Measurements from ENCODE around the gene STK33. TPM values are rescaled to one million over a fixed set of nuclear protein-coding genes. Genes with fewer than 3 reads are reported as not detected.

Gene STK33
- total RNA-seq, 2 donors from 2014 or later = 22.7 to 26.8 TPM

DNA sequence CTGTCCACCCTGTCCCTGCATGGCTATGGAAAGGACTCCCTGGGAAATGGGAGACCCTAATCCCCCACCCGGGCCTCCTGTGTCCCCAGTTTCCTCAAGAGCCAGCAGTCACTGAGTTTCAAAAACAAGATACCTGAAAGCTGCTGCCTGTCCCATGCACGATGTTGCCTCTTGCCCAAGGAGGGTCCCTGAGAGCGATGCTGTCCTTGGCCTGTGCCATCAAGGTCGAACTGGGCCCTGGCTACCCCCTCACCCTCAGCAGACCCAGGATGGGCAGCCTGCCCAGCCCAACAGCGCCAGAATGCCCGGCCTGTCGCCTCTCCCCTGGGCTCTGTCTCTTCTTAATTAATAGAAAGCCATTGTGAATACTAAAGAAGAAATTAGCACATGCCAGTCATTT is 225.8 kb downstream of the STK33 start:
- Mint-ChIP-seq H3K27ac (no peak overlapping the region), H3K27me3 (ENCODE audit: insufficient read depth) (peaks cover 2% of the 10 kb centered on the region), H3K4me3 (no peak overlapping the region), H3K36me3 (ENCODE audit: low read depth) (no peaks in the 10 kb centered on the region), H3K4me1 (no peaks in the 10 kb centered on the region), H3K9me3 (no peaks in the 10 kb centered on the region)
- no peaks in the 10 kb centered on the region for H3K4me1 ChIP-seq (ENCODE audit: control insufficient read depth, insufficient read depth, low read length)
- H3K9ac ChIP-seq (ENCODE audit: extremely low read depth, low read length, poor library complexity, severe bottlenecking) = no peak overlapping the region
- no peak overlapping the region for H3K27ac ChIP-seq (ENCODE audit: low read depth, low read length)
- no peak for DNase-seq
- H3K9me3 ChIP-seq (ENCODE audit: control insufficient read depth, low read length) = no peaks in the 10 kb centered on the region
- no peaks in the 10 kb centered on the region for H3K36me3 ChIP-seq (ENCODE audit: control insufficient read depth, insufficient read depth, low read length)
- TF ChIP-seq, protein P1, sequence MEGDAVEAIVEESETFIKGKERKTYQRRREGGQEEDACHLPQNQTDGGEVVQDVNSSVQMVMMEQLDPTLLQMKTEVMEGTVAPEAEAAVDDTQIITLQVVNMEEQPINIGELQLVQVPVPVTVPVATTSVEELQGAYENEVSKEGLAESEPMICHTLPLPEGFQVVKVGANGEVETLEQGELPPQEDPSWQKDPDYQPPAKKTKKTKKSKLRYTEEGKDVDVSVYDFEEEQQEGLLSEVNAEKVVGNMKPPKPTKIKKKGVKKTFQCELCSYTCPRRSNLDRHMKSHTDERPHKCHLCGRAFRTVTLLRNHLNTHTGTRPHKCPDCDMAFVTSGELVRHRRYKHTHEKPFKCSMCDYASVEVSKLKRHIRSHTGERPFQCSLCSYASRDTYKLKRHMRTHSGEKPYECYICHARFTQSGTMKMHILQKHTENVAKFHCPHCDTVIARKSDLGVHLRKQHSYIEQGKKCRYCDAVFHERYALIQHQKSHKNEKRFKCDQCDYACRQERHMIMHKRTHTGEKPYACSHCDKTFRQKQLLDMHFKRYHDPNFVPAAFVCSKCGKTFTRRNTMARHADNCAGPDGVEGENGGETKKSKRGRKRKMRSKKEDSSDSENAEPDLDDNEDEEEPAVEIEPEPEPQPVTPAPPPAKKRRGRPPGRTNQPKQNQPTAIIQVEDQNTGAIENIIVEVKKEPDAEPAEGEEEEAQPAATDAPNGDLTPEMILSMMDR (conservative IDR thresholded peaks at IDR 0.05) = no peak
- no peak overlapping the region for H3K4me3 ChIP-seq (ENCODE audit: low read length)
- H3K27me3 ChIP-seq (ENCODE audit: control insufficient read depth, insufficient read depth, low read length, poor library complexity, severe bottlenecking) = no peaks in the 10 kb centered on the region
- 80 to 93% methylated on average over 5 to 7 of the region's 7 CpGs for WGBS, 2 experiments (ENCODE audit: insufficient coverage in 1 of 2, insufficient read length in 1 of 2)

DNA sequence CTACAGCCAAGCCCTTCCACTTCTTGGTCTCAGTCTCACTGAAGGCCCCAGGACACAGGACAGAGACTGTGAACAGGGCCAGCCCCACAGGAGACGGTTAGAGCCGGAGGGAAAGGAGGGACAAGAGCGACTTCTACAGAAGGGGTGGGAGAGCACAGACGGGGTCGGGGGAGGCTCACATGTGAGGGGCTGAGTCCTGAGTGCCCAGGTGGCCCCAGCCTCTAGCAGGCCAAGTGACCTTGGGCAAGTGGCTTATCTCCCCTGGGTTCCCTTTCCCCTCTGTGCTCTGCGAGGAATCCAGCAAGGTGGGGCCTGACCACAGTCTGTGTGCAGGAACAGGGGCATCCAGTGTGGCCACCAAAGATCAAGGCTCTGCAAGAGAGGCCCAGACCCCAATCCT is 227.7 kb downstream of the STK33 start:
- no peaks in the 10 kb centered on the region for H3K27me3 ChIP-seq (ENCODE audit: control insufficient read depth, insufficient read depth, low read length, poor library complexity, severe bottlenecking)
- H3K36me3 ChIP-seq (ENCODE audit: control insufficient read depth, insufficient read depth, low read length) = no peaks in the 10 kb centered on the region
- H3K27ac ChIP-seq (ENCODE audit: low read depth, low read length) = no peak overlapping the region
- peaks cover 2% of the 10 kb centered on the region for H3K27me3 Mint-ChIP-seq (ENCODE audit: insufficient read depth)
- TF ChIP-seq, protein P1 (conservative IDR thresholded peaks at IDR 0.05) = no peak
- H3K36me3 Mint-ChIP-seq (ENCODE audit: low read depth) = no peaks in the 10 kb centered on the region
- no peak for DNase-seq
- 93 to 100% methylated on average over 4 to 6 of the region's 6 CpGs for WGBS, 2 experiments (ENCODE audit: insufficient coverage in 1 of 2, insufficient read length in 1 of 2)
- no peak overlapping the region for H3K4me3 ChIP-seq (ENCODE audit: low read length)
- no peak overlapping the region for H3K4me3 Mint-ChIP-seq
- H3K9ac ChIP-seq (ENCODE audit: extremely low read depth, low read length, poor library complexity, severe bottlenecking) = no peak overlapping the region
- no peaks in the 10 kb centered on the region for H3K9me3 ChIP-seq (ENCODE audit: control insufficient read depth, low read length)
- H3K4me1 Mint-ChIP-seq = no peaks in the 10 kb centered on the region
- no peaks in the 10 kb centered on the region for H3K4me1 ChIP-seq (ENCODE audit: control insufficient read depth, insufficient read depth, low read length)
- H3K9me3 Mint-ChIP-seq = no peaks in the 10 kb centered on the region
- no peak overlapping the region for H3K27ac Mint-ChIP-seq

DNA sequence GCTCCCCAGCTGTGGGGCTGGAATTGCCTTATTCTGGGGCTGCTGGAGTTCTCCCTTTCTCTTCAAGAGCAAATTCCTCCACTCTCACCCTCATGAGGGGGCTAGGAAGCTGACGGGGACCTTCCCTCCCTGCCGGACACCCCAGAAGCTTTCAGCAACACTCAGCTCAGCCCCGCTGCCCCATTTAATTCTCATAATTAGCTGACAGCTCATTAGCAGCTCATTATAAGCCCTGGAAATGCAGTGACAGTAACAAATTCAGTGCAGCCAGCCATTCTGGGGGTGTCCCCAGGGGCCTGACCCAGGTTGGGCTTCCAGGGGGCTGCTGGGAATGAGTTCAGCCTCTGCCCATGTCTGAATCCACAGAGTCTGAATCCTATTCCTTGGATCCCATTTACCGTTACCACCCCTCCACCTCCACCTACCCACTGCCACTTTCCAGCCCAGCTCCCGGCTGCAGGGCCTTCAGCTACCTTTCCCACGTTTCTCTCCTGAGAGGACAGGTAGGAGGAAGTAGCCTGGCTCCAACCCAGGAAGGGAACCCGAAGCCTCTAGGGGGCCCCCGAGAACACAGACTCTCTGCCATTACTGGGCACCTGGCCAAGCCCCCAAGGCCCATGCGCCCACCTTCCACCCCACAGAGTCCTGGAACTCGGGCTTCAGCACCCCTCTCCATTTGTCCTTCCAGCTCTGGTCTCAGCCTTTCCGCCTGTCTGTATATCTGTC is 228.6 kb downstream of the STK33 start:
- no peak overlapping the region for H3K4me3 Mint-ChIP-seq
- H3K27me3 ChIP-seq (ENCODE audit: control insufficient read depth, insufficient read depth, low read length, poor library complexity, severe bottlenecking) = no peaks in the 10 kb centered on the region
- no peaks in the 10 kb centered on the region for H3K27me3 Mint-ChIP-seq (ENCODE audit: insufficient read depth)
- H3K27ac Mint-ChIP-seq = no peak overlapping the region
- 81 to 88% methylated on average over 6 to 11 of the region's 11 CpGs for WGBS, 2 experiments (ENCODE audit: insufficient coverage in 1 of 2, insufficient read length in 1 of 2)
- no peaks in the 10 kb centered on the region for H3K9me3 ChIP-seq (ENCODE audit: control insufficient read depth, low read length)
- no peaks in the 10 kb centered on the region for H3K36me3 Mint-ChIP-seq (ENCODE audit: low read depth)
- H3K9ac ChIP-seq (ENCODE audit: extremely low read depth, low read length, poor library complexity, severe bottlenecking) = no peak overlapping the region
- no peaks in the 10 kb centered on the region for H3K4me1 ChIP-seq (ENCODE audit: control insufficient read depth, insufficient read depth, low read length)
- H3K27ac ChIP-seq (ENCODE audit: low read depth, low read length) = no peak overlapping the region
- peak; percentile 79 for DNase-seq
- TF ChIP-seq, protein P1 (conservative IDR thresholded peaks at IDR 0.05) = peak; percentile 55
- H3K4me3 ChIP-seq (ENCODE audit: low read length) = no peak overlapping the region
- no peaks in the 10 kb centered on the region for H3K9me3 Mint-ChIP-seq
- no peaks in the 10 kb centered on the region for H3K4me1 Mint-ChIP-seq
- H3K36me3 ChIP-seq (ENCODE audit: control insufficient read depth, insufficient read depth, low read length) = no peaks in the 10 kb centered on the region

Data from endodermal cell (in vitro differentiated cells).